Forelimb muscle (tissue), 1 donor: ENCODE results near the gene CRYM. TPM values are rescaled to one million over a fixed set of nuclear protein-coding genes. Genes with fewer than 3 reads are reported as not detected.
"Not testable (repeated sequence)": the region's sequence is repeated elsewhere in the genome, so short reads cannot be mapped to it uniquely, and the experiment has no call there.

ENCODE experiments used
- DNase-seq: peaks from one replicate; pipeline ENCODE4 v3.0.0-alpha.2; 2013; ENCODE audit warnings: low read depth
- polyA plus RNA-seq: library from polyadenylated mRNA; unstranded; fragments of 120-200 nt; gene quantifications from one replicate; pipeline ENCODE4 v1.2.1, GENCODE V29; 2013; ENCODE audit not compliant: insufficient read length

Gene CRYM
- polyA plus RNA-seq, 1 donor, result not detected

DNA sequence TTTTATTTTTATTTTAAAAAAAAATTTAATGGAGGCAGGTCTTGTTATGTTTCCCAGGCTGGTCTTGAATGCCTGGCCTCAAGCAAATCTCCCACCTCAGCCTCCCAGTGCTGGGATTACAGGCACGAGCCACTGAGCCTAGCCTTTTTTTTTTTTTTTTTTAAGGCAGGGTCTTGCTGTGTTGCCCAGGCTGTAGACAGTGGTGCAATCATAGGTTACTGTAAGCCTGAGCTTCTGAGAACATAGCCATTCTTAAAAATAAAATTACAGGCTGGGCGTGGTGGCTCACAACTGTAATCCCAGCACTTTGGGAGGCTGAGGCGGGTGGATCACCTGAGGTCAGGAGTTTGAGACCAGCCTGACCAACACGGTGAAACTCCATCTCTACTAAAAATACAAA is 29.9 kb downstream of the CRYM start:
- not testable (repeated sequence) for DNase-seq

DNA sequence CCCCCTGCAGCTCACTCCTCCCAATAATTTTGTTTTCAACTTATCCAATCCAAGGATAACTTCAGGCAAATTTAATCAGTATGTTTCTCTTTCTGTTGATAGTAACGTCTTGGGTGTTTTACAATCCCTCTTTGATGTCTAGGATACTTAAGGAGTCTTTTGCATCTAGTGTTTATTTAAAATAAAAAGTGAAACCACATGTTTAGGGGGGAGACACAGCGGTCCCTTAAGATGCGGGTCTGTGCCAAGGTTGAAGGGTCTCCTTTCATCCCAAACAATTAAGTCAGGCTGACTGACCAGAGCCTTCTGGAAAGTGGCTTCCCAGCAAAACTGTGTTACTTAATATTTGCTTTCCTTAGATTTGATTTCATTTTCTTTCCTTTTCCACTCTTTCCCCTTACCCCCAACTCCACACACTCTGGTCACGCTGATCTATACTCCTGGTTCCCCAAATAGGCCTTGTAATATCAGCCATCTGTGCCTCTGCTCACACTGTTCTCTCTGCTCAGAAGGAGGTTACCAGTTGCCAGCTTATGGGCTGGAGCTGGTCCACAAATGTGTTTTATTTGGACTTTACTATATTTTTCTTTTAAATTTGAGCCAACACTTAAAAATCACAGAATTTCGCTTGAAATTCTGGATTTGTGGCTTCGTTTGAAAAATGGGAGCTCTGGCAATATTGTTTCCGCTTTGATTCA is 33.4 kb downstream of the CRYM start:
- no peak for DNase-seq

DNA sequence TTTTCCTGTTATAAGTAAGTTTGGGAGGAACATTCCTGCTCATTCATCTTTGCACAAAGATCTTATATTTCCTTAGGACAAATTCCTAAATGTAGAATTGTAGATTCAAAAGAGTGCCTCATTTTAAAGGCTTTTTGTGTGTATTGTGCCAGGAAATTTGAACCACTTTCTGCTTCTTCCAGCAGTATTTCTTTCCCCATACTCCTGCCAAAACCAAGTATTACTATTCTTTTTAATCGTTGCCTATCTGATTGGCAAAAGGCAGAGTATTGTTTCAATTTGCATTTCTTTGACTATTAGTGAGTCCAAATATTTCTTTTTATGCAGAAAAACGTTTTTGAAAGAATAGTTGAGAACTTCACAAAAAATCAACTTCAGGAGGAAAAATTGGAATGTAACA is 35.3 kb downstream of the CRYM start:
- no peak for DNase-seq

DNA sequence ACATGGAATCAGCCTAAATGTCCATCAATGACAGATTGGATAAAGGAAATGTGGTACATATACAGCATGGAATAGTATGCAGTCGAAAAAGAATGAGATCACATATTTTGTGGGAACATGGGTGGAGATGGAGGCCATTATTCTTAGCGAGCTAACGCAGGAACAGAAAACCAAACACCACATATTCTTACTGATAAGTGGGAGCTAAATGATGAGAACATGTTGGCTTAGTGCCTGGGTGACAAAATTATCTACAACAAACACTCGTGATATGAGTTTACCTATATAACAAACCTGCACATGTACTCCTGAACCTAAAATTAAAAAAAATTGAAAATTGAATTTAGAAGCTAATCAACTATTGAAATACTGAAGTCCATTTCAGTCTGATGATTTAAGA is 38.4 kb downstream of the CRYM start:
- no peak for DNase-seq

DNA sequence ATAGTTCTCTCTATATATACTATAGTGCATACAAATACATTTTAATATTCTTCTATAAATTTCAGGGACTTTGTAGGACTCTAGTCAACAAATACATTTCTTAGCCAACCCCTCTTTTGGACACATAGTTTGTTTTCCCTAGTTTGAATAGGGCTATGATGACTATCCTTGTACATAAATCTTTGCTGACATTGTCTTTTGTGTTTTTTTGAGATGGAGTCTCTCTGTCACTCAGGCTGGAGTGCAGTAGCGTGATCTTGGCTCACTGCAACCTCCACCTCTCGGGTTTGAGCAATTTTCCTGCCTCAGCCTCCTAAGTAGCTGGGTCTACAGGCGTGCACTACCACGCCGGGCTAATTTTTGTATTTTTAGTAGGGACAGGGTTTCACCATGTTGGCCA is 41.3 kb downstream of the CRYM start:
- no peak for DNase-seq

DNA sequence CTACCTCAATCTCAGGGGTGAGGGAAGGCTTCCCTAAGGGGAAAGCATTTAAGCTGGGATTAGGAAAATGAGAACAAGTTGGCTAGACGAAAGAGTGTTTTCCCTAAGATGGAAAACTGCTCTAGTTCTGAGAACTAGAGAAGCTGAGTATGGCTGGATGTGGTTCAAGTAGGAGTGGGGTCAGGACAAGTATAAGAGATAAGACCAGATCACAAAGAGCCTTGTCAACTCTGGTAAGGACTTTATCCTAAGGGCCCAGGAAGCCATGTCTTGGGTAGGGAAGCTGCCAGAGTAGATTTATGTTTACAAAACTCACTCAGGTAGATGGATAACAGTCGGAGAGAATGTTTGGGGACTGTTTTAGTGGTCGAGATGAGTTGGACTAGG is 42.9 kb downstream of the CRYM start:
- no peak for DNase-seq

DNA sequence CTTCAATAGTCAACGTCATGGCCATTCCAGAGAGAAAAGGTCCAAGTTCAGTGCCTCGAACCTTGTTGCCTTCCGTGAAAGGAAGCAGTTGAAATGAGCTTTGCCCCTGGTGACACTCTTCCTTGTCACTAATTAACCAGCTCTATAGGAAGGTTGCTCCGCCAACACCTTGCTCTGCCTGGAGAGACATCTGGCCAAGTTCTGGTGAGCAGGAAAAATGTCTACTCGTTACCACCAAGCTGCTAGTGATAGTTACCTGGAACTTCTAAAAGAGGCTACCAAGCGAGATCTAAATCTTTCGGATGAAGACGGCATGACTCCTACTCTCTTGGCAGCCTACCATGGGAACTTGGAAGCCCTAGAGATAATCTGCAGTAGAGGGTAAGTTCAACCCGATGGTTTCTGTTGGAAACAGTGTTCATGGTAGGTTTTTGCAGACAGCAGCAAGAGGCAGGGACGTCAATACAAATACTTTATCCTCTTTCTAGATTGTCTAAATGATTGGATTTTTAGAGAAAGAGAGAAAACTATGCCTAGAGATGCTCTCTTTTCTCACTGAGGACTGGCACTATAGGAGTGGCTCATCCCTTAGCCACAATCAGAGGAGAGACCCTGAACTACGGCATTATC is 44.5 kb downstream of the CRYM start, which contains the start of gene ANKS4B:
Gene ANKS4B (plus strand): TSS at position 179 of the 630 bp plus-strand sequence. CDS start 39 bp downstream, at position 218.
- DNase-seq, result no peak

DNA sequence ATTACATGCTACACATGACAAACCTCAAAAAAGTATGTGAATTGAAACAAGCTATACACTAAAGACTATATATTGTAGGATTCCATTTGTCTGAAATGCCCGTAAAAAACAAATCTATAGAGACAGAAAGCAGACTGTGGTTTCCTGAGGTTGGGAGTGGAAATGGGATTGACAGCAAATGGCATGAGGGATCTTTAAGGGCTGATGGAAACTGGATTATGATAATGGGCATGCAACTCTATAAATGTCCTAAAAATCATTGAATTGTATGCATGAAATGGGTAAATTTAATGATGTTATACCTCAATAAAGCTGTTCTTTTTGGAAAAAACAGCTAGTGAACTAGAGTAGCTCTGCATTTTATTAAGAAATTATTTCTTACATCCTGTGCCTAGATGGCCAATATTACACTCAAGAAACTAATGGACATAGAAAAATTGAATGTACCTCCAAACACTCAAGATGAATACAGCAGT is 45.0 kb downstream of the CRYM start:
- DNase-seq, result no peak

DNA sequence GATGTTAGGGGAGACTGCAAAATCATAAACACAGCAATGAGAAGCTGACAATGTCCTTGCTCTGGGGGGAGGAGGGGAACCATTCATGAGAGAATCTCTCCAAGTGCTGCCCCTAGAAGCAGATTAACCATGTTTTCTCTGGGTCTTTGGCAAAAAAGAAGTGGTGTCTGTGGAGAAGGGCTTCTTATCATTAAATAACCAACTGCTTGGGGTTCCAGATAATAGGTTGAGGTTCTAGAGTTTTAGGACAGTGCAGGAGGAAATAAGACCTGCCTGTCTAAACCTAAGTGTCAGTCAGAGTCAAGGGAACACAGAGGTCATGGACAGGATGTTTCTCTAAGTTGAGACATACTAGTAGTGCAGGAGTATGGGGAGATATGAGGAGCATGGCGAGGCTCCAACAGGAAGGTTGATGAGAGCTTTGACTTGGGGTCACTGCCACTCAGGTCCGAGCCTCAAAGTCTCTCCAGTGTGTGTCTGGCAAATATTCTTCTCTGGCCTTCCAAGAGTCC is 49.7 kb downstream of the CRYM start:
- DNase-seq, result no peak

DNA sequence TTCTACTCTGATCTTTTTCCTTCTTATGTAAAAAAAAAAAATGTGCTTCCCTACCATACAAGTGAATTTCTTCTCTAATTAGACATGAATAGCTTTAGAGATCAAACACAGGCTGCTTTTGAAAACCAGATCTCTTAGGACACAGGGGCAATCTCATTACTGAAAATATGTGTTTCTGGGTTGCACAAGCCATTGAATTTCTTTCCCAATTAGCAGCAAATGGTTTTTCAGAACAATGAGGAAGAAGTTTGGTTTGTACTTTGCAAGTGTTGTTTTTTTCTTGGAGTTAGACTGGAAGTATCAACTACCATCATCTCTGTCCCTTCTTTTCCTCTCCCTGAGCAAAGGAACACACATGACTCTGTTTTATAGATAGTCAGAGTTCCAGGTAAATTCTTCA is 50.2 kb downstream of the CRYM start:
- DNase-seq, result no peak

DNA sequence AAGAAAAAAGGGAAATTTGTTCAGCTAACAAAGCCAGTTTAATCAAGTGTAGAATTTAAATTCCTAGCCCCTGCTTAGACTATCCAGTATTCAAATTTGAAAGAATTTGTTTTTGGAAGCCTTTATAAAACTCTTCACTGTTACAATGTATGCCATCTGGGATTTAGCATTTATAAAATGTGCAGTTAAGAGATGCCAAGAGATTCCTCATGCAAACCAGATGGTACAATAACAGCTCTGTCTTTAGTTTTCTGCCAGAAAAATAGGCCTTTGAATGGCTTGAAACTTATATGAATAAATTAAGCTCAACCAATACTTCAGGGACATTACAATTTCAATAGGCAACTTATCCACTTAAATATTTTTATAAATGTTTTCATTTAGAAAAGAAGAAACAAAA is 51.3 kb downstream of the CRYM start:
- DNase-seq, result no peak

DNA sequence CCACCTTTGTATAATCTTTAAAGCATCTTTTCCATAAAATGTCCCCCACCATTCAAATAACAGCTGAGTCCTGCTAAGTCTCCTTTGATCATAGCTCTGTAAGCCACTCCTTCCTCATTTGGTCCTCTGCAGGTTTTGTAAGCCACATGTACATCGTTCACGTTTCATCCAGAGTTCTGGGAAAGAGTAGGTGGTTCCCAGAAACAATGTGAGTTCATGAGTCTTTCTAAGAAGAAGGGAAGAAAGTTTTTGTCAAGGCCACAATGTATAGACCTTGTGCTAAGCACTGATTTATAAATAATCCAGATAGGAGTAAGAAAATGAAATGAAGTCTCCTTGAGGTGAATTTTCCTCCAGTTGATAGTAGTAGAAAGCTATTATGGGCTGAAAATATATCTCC is 53.3 kb downstream of the CRYM start:
- no peak for DNase-seq

DNA sequence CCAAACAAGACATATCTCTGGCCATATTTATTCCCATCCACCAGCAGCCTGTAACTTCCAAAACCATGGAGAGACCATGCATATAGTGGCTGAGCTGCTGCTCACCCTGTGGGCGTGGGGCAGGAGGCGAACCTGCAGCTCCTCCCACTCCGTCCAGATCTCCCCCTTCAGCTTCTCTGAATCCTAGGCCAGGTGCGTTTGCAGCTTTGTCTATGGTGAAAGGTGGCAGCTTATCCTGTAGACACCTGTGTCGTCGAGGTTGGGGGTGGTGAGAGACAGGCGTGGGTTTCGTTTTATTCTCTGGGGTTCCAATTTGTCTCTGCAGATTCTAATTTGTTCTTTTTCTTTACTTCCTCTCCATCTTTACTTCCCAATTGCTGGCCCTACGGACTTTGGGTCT is 54.3 kb downstream of the CRYM start:
- DNase-seq, result no peak

DNA sequence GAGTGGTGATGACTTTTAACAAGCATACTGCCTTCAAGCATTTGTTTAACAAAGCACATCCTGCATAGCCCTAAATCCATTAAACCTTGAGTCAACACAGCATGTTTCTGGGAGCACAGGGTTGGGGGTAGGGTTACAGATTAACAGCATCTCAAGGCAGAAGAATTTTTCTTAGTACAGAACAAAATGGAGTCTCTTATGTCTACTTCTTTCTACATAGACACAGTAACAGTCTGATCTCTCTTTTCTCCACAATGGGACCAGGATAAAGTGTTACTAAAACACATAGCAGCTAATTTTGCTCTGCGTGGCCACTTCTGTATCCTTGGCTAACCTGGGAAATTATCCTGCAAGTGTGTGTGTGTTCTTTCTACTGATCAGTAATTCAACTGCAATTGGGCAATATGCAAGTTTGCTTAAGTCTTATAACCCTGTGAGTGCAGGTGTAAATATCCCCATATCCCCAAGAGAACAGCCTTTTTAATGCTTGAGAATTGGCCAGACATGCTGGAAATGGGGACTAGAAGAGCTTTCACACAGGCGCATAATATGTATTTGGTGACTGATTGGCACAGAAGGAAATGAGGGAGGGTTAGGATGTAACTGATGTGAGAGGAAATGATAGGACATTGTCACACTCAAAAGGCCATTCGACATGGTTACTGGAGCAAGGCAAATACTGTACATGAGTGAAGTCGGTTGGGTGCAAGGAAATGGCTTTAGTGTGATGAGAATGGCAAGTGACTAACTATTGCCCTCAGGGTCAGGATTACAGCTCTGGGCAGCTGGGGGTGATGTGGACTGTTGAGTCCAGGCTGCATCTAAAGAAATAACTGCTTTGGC is 55.4 kb downstream of the CRYM start:
- no peak for DNase-seq

DNA sequence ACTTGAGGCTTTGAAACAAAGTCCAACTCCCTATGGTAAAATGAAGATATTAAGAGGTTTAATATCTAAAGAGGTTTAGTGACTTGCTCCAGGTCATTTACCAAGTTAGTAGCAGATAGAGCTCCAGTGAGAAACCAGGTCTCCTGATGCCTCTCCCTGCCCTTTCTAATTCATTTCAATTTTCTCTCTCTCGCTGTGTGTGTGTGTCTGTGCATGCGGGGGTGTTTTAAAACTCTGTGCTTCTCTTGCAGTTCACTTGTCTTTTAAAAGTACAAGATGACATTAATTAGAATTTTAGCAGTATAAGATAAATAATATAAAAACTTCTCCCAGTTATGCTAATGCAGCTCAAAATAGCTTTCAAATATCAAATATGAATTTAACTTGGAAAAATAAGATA is 58.5 kb downstream of the CRYM start:
- DNase-seq, result no peak

DNA sequence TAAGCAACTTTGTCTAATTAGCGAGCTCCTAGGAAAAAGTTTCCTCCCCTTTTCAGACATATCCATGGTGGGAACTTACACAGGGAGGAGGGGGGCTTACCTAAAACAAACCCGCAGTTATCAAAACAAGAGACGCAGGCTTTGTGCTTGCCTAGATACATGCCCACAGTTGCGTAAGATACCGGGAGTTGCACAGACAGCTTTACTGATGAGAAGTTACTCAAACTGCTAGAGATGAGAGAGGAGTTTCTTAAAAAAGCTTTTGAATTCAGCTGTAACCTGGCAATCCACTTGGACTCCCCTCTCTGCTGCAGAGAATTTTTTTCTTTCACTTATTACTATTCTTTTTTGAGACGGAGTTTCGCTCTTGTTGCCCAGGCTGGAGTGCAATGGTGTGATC is 59.9 kb downstream of the CRYM start:
- no peak for DNase-seq

DNA sequence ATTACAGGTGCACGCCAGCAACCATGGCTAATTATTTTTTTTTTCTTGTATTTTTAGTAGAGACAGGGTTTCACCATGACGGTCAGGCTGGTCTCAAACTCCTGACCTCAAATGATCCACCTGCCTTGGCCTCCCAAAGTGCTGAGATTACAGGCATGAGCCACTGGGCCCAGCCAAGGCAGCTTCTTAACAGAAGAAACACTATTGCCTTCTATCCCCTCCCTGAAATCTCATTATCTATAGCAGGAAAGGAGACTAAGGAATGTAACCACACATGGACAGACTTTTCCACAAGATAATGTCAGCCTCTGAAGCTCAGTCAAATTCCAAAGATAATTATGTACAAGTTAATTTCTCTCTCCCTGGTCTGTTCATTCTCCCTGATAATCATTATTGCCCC is 61.0 kb downstream of the CRYM start:
- DNase-seq, result no peak

DNA sequence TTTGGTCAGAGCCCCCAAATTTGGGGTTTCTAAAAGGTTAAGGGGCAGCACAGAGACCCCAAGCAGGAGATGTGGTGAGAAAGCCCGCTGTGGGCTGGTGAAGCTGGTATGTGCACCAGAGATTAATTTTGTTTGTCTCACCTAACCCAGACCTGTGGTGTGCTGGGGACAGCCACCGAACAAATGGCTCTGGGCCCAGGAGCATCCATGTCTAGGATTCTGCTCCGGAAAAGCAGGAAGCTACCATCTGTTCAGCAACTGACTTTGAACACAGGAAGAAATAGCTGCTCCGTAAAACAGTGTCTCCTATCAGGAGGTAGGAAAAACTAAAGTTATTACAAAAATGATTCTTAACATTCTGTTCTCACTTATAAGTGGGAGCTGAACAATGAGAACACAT is 64.0 kb downstream of the CRYM start:
- DNase-seq, result no peak

DNA sequence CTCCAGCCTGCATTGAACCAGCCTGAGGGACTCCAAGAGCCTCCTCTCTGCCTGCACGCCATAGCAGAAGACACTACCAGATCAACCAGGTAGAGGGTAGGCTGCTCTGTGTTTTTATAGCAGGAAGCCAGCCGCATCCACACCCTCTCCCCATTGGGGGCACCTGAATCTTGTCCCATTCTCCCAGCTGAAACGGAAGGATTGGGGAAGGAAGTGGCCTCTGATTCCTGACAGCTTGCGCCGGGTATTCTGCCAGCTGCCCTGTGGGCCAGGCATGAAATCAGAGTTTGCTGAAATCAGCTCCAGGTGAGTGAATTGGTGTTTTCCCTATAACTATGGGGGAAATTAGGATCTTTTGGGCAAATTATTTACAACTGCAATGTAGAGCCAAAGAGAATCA is 66.6 kb downstream of the CRYM start, which contains the start of gene ZP2:
Gene ZP2 (minus strand): TSS at position 89 of the 400 bp plus-strand sequence. CDS start 27 bp downstream, at position 62.
- DNase-seq, result no peak
